ENCODE data around the gene SRGAP2B.
"Not testable (repeated sequence)": the region's sequence is repeated elsewhere in the genome, so short reads cannot be mapped to it uniquely, and the experiment has no call there.

GRCh38 chr1:145123062-145123395, 27.9 kb upstream of the SRGAP2B start:
- not testable (repeated sequence) for TF ChIP-seq CTCF (IDR thresholded peaks at IDR 0.05); ZFX (IDR thresholded peaks at IDR 0.05; ENCODE audit: borderline replicate concordance)

Measured in 22Rv1 (cell line).